HL-60/S4 treated with phorbol 12-myristate 13-acetate at 8.2 ng/mL for 4 days and 3 days (cell line): ENCODE measurements around the gene C13orf46.
"Not testable (repeated sequence)": the region's sequence is repeated elsewhere in the genome, so short reads cannot be mapped to it uniquely, and the experiment has no call there.

Source experiments
- in situ Hi-C: fragments of 300-500 bp; cut with MboI; formaldehyde crosslinking; loops from 2 replicates; pipeline ENCODE4 v1.15.0; 2022; ENCODE audit warnings: low sequenced_read_pairs

Gene C13orf46

GRCh38 chr13:113973218-113974164 lies at the start of gene C13orf46:
TSS of gene C13orf46 (minus strand) at chr13:113974076. CDS start at chr13:113973997, 79 bp downstream.
- in situ Hi-C loops, result loop anchor here (5.0 kb wide), 1 partner anchor 39 kb away; no protein-coding TSS in a partner anchor

- in situ Hi-C loops, result no loop called here
Measured at GRCh38 chr13:114022876-114023275, 49.0 kb upstream of the C13orf46 start.

DNA sequence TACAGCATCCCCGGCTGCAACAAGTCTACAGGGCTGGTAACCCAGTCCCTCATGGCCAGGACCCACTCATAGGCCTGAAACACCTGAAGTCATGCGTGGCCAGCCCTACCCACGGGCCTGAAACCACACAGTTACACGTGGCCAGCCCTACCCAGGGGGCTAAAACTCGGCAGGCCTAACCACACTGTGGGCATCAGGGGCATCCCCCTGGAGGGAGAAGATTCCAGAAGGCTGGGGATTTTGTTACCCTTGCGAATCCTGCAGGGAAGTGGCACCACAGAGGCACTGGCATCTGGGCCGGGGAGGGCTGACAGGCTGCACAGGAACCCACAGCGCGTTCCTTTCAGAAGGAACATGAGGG lies 48.4 kb upstream of the C13orf46 start:
- in situ Hi-C loops, result no loop called here

DNA sequence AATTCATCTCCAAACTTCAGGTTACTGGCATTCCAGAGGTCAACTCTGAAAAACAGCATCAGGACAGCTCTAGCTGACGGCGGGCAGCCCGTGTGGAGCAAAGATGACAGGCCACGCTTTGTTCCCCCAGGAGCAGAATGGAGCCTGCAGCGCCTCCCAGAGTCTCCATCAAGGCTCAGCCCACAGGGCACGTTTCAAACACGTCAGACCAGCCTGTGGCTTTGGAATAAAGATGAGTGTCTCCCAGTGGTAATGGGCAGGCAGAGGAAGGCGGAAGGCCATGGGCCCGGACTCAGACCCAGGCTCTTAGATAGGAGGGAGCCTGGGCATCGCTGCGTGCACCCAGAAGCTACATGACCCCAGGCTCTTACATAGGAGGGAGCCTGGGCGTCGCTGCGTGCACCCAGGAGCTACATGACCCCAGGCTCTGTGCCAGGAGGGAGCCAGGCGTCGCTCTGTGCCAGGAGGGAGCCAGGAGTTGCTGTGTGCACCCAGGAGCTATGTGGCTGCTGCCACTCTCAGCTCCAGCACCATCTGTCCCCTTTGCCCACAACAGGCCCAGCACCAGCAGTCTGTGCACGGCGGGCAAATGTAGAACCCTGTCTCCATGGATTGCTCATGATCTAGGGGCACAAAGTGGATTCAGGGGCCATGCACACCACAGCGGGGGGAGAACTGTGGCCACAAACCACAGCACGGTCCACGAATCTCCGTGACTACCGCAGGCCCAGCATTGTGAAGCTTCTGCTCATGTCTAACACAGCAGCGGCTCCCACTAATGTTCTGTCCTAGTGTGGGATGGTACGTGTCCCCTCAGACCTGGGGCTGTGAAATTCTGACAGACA lies 47.8 kb upstream of the C13orf46 start:
- in situ Hi-C loops, result no loop called here

DNA sequence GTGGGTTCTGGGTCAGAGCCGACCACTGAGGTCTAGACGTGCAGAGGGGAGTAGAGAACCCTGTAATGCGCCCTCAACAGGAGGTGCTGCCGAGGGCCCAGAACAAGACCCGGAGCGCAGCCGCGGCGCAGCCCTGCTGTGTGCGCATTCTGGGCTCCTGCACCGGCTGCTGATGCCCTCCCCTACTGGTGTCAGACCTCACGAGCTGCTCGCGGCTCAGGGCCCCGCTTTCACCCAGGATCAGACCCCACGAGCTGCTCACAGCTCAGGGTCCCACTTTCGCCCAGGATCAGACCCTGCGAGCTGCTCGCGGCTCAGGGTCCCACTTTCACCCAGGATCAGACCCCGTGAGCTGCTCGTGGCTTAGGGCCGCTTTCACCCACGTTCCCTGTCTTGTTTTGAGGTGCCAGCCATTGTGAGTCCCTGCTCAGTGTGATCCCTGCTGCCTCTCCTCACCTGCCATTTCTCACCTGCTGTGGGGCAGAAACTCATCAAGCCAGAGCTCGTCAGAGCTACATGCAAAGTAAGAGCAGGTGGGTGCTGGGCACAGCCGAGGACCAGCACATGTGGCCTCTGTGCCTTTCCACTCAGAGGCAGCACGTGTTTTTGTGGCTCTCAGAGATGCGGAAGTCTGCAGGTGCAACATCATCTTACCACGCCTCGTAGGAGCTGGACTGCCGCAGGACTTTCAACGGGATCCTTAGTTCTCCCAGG lies 47.0 kb upstream of the C13orf46 start:
- in situ Hi-C loops, result no loop called here

DNA sequence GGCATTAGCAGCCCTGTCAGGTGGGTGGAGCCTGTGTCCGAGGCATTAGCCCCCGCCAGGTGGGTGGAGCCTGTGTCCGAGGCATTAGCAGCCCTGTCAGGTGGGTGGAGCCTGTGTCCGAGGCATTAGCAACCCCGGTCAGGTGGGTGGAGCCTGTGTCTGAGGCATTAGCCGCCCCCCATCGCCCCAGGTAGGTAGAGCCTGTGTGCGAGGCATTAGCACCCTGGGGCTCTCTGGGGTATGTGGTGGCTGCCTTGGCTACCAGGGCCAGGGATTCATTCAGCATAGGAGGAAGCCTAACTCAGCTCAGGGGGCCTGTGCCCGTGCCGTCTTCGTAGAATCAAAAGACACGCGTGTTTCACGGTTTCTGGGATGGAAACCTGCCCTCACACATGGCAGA lies 46.3 kb upstream of the C13orf46 start:
- in situ Hi-C loops, result not testable (repeated sequence)

DNA sequence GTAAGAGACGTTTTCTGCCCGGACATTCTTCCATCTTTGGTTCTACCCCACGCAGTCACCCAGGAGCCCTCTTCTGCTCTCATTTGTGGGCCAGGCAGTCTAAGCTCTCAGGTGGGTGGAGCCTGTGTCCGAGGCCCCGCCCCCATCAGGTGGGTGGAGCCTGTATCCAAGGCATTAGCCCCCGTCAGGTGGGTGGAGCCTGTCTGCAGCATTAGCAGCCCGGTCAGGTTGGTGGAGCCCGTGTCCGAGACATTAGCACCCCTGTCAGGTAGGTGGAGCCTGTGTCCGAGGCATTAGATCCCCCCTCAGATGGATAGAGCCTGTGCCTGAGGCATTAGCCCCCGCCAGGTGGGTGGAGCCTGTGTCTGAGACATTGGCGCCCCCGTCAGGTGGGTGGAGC lies 45.5 kb upstream of the C13orf46 start:
- in situ Hi-C loops, result no loop called here

GRCh38 chr13:114018461-114019055 lies 44.7 kb upstream of the C13orf46 start:
- in situ Hi-C loops, result no loop called here

- in situ Hi-C loops, result no loop called here
Measured at GRCh38 chr13:114017966-114018365, 44.1 kb upstream of the C13orf46 start.

DNA sequence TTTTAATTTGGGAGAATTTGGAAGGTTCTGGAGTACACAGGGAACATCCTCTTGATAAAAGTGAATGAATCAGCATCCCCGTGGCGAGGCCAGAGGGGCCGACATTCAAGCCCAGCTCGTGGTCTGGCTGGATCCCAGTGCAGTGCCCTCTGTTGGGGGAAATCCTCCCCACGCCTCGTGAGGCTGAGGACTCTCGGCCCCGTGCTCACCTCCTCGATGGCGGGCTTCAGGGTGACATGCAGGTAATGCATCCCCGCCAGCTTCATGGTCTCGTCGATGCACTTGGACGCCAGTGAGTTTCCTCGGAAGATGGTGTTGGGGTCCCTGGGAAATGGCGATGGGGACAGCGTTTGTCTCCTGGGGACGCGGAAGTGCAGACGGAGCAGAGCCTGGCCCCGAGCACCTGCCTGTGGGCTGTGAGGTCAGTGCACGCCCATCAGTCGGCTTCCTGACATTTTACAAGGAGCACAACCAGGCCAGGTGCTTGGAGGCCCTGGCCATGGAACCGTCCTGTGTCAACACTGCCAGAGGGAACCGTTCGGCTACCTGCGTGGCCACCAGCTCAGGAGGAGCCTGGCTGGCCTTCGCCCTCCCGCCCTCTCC lies 43.3 kb upstream of the C13orf46 start:
- in situ Hi-C loops, result no loop called here

- in situ Hi-C loops, result no loop called here
Measured at GRCh38 chr13:114016321-114017027, 42.6 kb upstream of the C13orf46 start.

- in situ Hi-C loops, result no loop called here
Measured at GRCh38 chr13:114015969-114016295, 42.1 kb upstream of the C13orf46 start.

DNA sequence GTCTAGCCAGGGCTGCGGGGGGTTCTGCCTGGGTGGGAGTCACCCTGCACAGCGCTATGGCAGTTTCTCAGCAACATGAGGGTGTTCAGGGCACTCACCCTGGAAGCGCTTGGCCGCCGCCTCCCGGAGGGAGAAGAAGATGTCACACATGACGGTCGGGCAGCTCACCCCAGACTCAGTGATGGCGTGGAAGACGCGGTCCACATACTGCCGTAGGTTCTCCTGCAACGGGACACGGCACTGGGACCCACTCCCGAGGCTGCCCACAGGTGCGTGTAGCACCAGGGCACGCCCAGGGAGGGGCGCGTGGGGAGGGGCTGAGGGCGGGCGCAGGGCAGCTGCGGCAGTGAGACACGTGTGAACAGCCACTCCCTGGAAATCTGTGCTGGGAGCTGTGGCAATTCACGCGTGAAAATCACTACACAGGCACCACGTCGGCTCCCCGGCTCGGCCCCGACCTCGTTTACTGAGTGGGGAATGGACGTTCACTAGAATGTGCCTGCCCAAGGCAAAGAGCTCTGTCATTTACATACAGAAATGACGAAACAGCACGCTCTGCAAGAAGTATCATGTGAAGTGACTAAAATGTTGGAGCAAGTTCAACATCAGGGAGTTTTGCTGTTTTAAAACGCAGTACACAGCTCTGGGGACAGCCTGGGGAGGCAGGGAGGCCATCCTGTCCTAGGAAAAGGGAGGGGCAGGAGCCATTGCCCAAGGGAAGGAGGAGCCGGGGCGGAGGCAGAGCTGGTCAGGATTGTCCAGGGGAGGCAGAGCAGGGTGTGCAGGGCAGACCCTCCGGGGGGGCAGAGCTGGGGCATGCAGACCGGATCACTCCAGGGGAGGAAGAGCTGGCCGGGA lies 41.5 kb upstream of the C13orf46 start:
- in situ Hi-C loops, result no loop called here

- in situ Hi-C loops, result loop anchor here (5.0 kb wide), 1 partner anchor 42 kb away; the partner anchor contains the start of gene C13orf46
Measured at GRCh38 chr13:114013952-114014629, 40.2 kb upstream of the C13orf46 start.

GRCh38 chr13:114013336-114013735 lies 39.5 kb upstream of the C13orf46 start:
- in situ Hi-C loops, result loop anchor here (5.0 kb wide), 1 partner anchor 41 kb away; the partner anchor contains the start of gene C13orf46

DNA sequence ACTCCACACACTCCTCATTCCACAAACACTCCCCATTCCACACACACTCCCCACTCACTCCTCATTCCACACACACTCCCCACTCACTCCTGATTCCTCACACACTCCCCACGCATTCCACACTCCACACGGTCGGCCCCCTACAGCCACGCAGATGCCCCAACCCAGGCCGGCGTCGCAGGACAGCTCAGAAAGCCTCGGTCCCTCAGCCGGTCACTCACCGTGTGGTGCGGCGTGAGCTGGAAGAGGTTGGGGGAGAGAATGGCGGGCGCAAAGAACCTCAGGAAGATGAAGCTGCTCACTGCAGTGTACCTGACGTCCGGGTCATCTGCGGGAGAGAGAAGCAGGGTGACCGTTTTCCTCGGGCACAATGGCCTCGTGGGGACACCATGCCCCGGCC lies 39.0 kb upstream of the C13orf46 start:
- in situ Hi-C loops, result loop anchor here (5.0 kb wide), 1 partner anchor 41 kb away; the partner anchor contains the start of gene C13orf46

DNA sequence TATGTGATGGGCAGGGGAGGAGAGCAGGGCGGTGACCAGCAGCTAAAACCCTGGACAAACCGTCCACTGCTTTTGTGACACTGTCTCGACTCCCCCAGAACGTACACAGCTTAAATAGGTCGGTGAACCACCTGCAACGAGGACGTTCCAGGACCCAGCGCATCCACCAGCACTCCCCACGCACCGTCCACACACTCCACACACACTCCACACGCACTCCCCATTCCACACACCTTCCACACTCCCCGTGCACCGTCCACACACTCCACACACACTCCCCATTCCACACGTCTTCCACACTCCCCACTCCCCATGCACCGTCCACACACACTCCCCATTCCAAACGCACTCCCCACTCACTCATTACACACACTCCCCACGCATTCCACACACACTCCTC lies 38.3 kb upstream of the C13orf46 start:
- in situ Hi-C loops, result loop anchor here (5.0 kb wide), 1 partner anchor 40 kb away; the partner anchor contains the start of gene C13orf46

GRCh38 chr13:114011226-114011625 lies 37.4 kb upstream of the C13orf46 start:
- in situ Hi-C loops, result loop anchor here (5.0 kb wide), 1 partner anchor 39 kb away; the partner anchor contains the start of gene C13orf46
